C4-2B (cell line): ENCODE results near the gene OLFM1.

ENCODE experiments used
- ZFX ChIP-seq: fragments of 450-650 bp; IDR thresholded peaks from 2 replicates; pipeline ENCODE4 v1.6.1; 2017
- TF ChIP-seq, protein P1 (sequence below): fragments of 450-650 bp; conservative IDR thresholded peaks from 2 replicates; pipeline ENCODE4 v1.5.1; 2017; ENCODE audit warnings: mild to moderate bottlenecking

DNA sequence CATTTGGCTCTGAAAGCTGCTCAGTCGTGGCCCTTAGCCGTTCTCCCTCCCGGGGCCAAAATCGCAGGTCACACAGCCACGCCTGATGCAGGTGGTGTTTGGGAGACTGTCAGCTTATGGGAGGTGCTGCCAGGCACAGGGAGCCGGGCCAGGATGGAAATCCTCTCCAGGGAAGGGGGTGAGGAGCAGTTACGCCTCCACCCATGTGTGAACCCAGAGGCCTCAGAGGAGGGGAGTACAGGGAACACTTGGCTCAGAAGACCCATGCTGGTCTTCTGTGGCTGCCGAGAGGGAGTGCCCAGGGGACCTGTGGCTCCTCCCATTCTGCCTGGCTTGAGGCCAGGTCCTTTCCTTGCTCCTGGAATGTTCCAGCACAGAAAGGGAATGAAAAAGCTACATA is 3.6 kb upstream of the OLFM1 start:
- TF ChIP-seq, protein P1, sequence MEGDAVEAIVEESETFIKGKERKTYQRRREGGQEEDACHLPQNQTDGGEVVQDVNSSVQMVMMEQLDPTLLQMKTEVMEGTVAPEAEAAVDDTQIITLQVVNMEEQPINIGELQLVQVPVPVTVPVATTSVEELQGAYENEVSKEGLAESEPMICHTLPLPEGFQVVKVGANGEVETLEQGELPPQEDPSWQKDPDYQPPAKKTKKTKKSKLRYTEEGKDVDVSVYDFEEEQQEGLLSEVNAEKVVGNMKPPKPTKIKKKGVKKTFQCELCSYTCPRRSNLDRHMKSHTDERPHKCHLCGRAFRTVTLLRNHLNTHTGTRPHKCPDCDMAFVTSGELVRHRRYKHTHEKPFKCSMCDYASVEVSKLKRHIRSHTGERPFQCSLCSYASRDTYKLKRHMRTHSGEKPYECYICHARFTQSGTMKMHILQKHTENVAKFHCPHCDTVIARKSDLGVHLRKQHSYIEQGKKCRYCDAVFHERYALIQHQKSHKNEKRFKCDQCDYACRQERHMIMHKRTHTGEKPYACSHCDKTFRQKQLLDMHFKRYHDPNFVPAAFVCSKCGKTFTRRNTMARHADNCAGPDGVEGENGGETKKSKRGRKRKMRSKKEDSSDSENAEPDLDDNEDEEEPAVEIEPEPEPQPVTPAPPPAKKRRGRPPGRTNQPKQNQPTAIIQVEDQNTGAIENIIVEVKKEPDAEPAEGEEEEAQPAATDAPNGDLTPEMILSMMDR: no peak
- no peak for TF ChIP-seq ZFX
